HEK293 (cell line): ENCODE data around the gene MAPKAP1.

Experiments
- CTCF ChIA-PET: fragments of 350-600 bp; formaldehyde crosslinking; extraction: SDS; loops from one replicate; lab custom pipeline; 2021; ENCODE audit warnings: antibody characterized with exemption; lab: Yijun Ruan, JAX
- POLR2A ChIA-PET: fragments of 300-600 bp; formaldehyde crosslinking; extraction: SDS; loops from one replicate; lab custom pipeline; 2020; ENCODE audit warnings: antibody characterized with exemption, inconsistent platforms; lab: Yijun Ruan, JAX
- H3K27ac ChIP-seq: fragments of 200-500 bp; sonication (Bioruptor generic); 2 replicates; pipeline ENCODE4 v1.5.1; 2014; ENCODE audit warnings: low read depth, low read length, control low read depth, inconsistent platforms; ENCODE audit errors: extremely low read depth
- H3K36me3 ChIP-seq, 2 experiments: fragments of 200-500 bp in 1 of 2; sonication (Bioruptor generic) in 1 of 2; 1 replicate in 1 of 2; 2 replicates in 1 of 2; pipeline ENCODE4 v1.5.1; 2014 to 2017; ENCODE audit warnings: inconsistent platforms in 2 of 2, low read length in 2 of 2; ENCODE audit not compliant: control insufficient read depth in 2 of 2, insufficient read depth in 1 of 2
- H3K4me1 ChIP-seq: fragments of 200-500 bp; sonication (Bioruptor generic); 2 replicates; pipeline ENCODE4 v1.5.1; 2014; ENCODE audit warnings: mild to moderate bottlenecking, low read length, inconsistent platforms; ENCODE audit not compliant: control insufficient read depth, insufficient read depth
- H3K4me3 ChIP-seq: 2 replicates; pipeline ENCODE4 v1.5.1; 2011; ENCODE audit warnings: low read depth, mild to moderate bottlenecking, control low read depth, low read length, moderate library complexity
- H3K9me3 ChIP-seq: fragments of 200-500 bp; sonication (Bioruptor generic); 2 replicates; pipeline ENCODE4 v1.5.1; 2014; ENCODE audit warnings: low read depth, low read length, inconsistent platforms; ENCODE audit not compliant: control insufficient read depth, insufficient read depth
- FEZF1 ChIP-seq: fragments of 450-650 bp; formaldehyde crosslinking; IDR thresholded peaks from 2 replicates; pipeline ENCODE4 v1.5.1; 2016; ENCODE audit warnings: missing biosample characterization, missing genetic modification characterization
- GLIS2 ChIP-seq: fragments of 450-650 bp; formaldehyde crosslinking; IDR thresholded peaks from 2 replicates; pipeline ENCODE4 v1.5.1; 2016; ENCODE audit warnings: missing biosample characterization, missing genetic modification characterization
- KLF16 ChIP-seq: fragments of 450-650 bp; formaldehyde crosslinking; IDR thresholded peaks from 2 replicates; pipeline ENCODE4 v1.5.1; 2017; ENCODE audit warnings: missing biosample characterization, missing genetic modification characterization
- KLF8 ChIP-seq: fragments of 450-650 bp; formaldehyde crosslinking; IDR thresholded peaks from 2 replicates; pipeline ENCODE4 v1.5.1; 2016; ENCODE audit warnings: missing biosample characterization, missing genetic modification characterization
- SALL2 ChIP-seq: fragments of 450-650 bp; formaldehyde crosslinking; IDR thresholded peaks from 2 replicates; pipeline ENCODE4 v1.5.0; 2017; ENCODE audit warnings: missing biosample characterization, mild to moderate bottlenecking, missing genetic modification characterization, borderline replicate concordance
- SETDB1 ChIP-seq: IDR thresholded peaks from one replicate; pipeline ENCODE4 v1.6.1; 2017; ENCODE audit warnings: mild to moderate bottlenecking, low read length, moderate library complexity, mixed read lengths; ENCODE audit not compliant: insufficient read length
- YY1 ChIP-seq: fragments of 450-650 bp; formaldehyde crosslinking; IDR thresholded peaks from 2 replicates; pipeline ENCODE4 v1.5.1; 2018; ENCODE audit warnings: missing biosample characterization, missing genetic modification characterization
- ZFHX2 ChIP-seq: fragments of 450-650 bp; formaldehyde crosslinking; conservative IDR thresholded peaks from 2 replicates; pipeline ENCODE4 v1.5.1; 2016; ENCODE audit warnings: missing biosample characterization, missing genetic modification characterization
- ZNF140 ChIP-seq: fragments of 450-650 bp; formaldehyde crosslinking; IDR thresholded peaks from 2 replicates; pipeline ENCODE4 v1.5.1; 2016; ENCODE audit warnings: missing biosample characterization, missing genetic modification characterization
- ZNF157 ChIP-seq: fragments of 450-650 bp; formaldehyde crosslinking; IDR thresholded peaks from 2 replicates; pipeline ENCODE4 v1.5.1; 2016; ENCODE audit warnings: missing biosample characterization, missing genetic modification characterization
- ZNF16 ChIP-seq: fragments of 450-650 bp; formaldehyde crosslinking; IDR thresholded peaks from 2 replicates; pipeline ENCODE4 v1.5.1; 2016; ENCODE audit warnings: low read depth, missing biosample characterization, missing genetic modification characterization
- ZNF23 ChIP-seq: fragments of 450-650 bp; formaldehyde crosslinking; IDR thresholded peaks from 2 replicates; pipeline ENCODE4 v1.5.1; 2016; ENCODE audit warnings: missing biosample characterization, missing genetic modification characterization, borderline replicate concordance
- ZNF37A ChIP-seq: fragments of 450-650 bp; IDR thresholded peaks from 2 replicates; pipeline ENCODE4 v1.5.1; 2018; ENCODE audit warnings: missing biosample characterization, missing genetic modification characterization
- ZNF560 ChIP-seq: fragments of 450-650 bp; formaldehyde crosslinking; IDR thresholded peaks from 2 replicates; pipeline ENCODE4 v1.5.1; 2017; ENCODE audit warnings: missing biosample characterization, missing genetic modification characterization, borderline replicate concordance
- ZNF561 ChIP-seq: fragments of 450-650 bp; IDR thresholded peaks from 2 replicates; pipeline ENCODE4 v1.5.1; 2018; ENCODE audit warnings: missing biosample characterization, missing genetic modification characterization, borderline replicate concordance
- ZNF664 ChIP-seq: fragments of 450-650 bp; formaldehyde crosslinking; IDR thresholded peaks from 2 replicates; pipeline ENCODE4 v1.5.1; 2016; ENCODE audit warnings: missing biosample characterization, missing genetic modification characterization
- ZNF76 ChIP-seq: fragments of 450-650 bp; formaldehyde crosslinking; IDR thresholded peaks from 2 replicates; pipeline ENCODE4; 2016; ENCODE audit warnings: low read depth, missing biosample characterization, missing genetic modification characterization, borderline replicate concordance
- TF ChIP-seq, protein P1 (sequence below): fragments of 450-650 bp; formaldehyde crosslinking; IDR thresholded peaks from 2 replicates; pipeline ENCODE4 v1.5.1; 2016; ENCODE audit warnings: missing biosample characterization, missing genetic modification characterization, low read depth
- TF ChIP-seq, protein P2 (sequence below): fragments of 450-650 bp; formaldehyde crosslinking; conservative IDR thresholded peaks from 2 replicates; pipeline ENCODE4 v1.5.1; 2016; ENCODE audit warnings: low read depth, missing biosample characterization, missing genetic modification characterization
- TF ChIP-seq, protein P3 (sequence below): fragments of 450-650 bp; formaldehyde crosslinking; conservative IDR thresholded peaks from 2 replicates; pipeline ENCODE4 v1.5.1; 2016; ENCODE audit warnings: low read depth, missing biosample characterization, missing genetic modification characterization
- TF ChIP-seq, protein P4 (sequence below): fragments of 450-650 bp; formaldehyde crosslinking; IDR thresholded peaks from 2 replicates; pipeline ENCODE4 v1.5.1; 2016; ENCODE audit warnings: missing biosample characterization, missing genetic modification characterization
- TF ChIP-seq, protein P5 (sequence below): fragments of 450-650 bp; formaldehyde crosslinking; IDR thresholded peaks from 2 replicates; pipeline ENCODE4 v1.5.1; 2017; ENCODE audit warnings: missing biosample characterization, missing genetic modification characterization

MAPKAP1 gene

DNA sequence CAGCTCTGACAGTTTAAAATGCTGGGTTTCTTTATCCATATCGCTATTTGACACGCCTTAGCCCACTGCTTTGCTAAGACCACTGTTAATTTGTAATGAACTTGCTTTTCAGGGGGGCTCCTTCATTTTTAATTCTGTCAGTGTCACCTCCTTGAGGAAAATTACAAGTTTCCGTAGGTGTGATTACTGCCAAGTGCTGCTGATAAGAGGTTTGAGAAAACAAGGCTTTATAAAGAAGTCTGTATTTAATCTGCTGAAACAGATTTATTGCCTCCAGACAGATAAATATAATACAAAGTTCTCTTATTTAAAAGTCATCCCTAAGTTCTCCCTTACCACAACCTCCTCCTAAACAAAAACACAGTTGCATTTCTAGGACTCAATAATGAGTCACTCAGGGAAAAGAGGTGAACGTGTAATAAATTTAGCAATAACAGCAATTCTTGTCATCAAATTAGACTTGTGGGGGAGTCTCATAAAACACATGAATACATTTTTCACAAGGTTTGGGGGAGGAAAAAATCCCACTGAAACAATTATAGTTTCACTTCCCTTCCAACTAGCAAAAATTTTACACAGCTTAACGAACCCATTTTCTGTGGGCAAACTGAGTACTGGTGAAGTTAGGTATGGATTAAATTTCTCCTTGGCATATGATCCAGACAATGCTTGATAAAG lies 72.8 kb downstream of the MAPKAP1 start:
- no peak overlapping the region for H3K27ac ChIP-seq
- H3K4me3 ChIP-seq: no peak overlapping the region
- H3K9me3 ChIP-seq: no peaks in the 10 kb centered on the region
- H3K4me1 ChIP-seq: peaks cover 16% of the 10 kb centered on the region
- POLR2A ChIA-PET: no interaction called here
- CTCF ChIA-PET: interaction anchor here (1.8 kb wide), 1 partner anchor 226 kb away, joined by 5 read pairs; no protein-coding TSS in a partner anchor
- no peaks in the 10 kb centered on the region for H3K36me3 ChIP-seq
- TF ChIP-seq, protein P1, sequence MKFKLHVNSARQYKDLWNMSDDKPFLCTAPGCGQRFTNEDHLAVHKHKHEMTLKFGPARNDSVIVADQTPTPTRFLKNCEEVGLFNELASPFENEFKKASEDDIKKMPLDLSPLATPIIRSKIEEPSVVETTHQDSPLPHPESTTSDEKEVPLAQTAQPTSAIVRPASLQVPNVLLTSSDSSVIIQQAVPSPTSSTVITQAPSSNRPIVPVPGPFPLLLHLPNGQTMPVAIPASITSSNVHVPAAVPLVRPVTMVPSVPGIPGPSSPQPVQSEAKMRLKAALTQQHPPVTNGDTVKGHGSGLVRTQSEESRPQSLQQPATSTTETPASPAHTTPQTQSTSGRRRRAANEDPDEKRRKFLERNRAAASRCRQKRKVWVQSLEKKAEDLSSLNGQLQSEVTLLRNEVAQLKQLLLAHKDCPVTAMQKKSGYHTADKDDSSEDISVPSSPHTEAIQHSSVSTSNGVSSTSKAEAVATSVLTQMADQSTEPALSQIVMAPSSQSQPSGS (tag by site-specific recombination): no peak
- no peak for TF ChIP-seq SALL2 (tag by site-specific recombination)
- TF ChIP-seq YY1: no peak
- TF ChIP-seq, protein P2, sequence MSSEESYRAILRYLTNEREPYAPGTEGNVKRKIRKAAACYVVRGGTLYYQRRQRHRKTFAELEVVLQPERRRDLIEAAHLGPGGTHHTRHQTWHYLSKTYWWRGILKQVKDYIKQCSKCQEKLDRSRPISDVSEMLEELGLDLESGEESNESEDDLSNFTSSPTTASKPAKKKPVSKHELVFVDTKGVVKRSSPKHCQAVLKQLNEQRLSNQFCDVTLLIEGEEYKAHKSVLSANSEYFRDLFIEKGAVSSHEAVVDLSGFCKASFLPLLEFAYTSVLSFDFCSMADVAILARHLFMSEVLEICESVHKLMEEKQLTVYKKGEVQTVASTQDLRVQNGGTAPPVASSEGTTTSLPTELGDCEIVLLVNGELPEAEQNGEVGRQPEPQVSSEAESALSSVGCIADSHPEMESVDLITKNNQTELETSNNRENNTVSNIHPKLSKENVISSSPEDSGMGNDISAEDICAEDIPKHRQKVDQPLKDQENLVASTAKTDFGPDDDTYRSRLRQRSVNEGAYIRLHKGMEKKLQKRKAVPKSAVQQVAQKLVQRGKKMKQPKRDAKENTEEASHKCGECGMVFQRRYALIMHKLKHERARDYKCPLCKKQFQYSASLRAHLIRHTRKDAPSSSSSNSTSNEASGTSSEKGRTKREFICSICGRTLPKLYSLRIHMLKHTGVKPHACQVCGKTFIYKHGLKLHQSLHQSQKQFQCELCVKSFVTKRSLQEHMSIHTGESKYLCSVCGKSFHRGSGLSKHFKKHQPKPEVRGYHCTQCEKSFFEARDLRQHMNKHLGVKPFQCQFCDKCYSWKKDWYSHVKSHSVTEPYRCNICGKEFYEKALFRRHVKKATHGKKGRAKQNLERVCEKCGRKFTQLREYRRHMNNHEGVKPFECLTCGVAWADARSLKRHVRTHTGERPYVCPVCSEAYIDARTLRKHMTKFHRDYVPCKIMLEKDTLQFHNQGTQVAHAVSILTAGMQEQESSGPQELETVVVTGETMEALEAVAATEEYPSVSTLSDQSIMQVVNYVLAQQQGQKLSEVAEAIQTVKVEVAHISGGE (tag by site-specific recombination): no peak
- TF ChIP-seq KLF8 (tag by site-specific recombination): no peak
- TF ChIP-seq, protein P3, sequence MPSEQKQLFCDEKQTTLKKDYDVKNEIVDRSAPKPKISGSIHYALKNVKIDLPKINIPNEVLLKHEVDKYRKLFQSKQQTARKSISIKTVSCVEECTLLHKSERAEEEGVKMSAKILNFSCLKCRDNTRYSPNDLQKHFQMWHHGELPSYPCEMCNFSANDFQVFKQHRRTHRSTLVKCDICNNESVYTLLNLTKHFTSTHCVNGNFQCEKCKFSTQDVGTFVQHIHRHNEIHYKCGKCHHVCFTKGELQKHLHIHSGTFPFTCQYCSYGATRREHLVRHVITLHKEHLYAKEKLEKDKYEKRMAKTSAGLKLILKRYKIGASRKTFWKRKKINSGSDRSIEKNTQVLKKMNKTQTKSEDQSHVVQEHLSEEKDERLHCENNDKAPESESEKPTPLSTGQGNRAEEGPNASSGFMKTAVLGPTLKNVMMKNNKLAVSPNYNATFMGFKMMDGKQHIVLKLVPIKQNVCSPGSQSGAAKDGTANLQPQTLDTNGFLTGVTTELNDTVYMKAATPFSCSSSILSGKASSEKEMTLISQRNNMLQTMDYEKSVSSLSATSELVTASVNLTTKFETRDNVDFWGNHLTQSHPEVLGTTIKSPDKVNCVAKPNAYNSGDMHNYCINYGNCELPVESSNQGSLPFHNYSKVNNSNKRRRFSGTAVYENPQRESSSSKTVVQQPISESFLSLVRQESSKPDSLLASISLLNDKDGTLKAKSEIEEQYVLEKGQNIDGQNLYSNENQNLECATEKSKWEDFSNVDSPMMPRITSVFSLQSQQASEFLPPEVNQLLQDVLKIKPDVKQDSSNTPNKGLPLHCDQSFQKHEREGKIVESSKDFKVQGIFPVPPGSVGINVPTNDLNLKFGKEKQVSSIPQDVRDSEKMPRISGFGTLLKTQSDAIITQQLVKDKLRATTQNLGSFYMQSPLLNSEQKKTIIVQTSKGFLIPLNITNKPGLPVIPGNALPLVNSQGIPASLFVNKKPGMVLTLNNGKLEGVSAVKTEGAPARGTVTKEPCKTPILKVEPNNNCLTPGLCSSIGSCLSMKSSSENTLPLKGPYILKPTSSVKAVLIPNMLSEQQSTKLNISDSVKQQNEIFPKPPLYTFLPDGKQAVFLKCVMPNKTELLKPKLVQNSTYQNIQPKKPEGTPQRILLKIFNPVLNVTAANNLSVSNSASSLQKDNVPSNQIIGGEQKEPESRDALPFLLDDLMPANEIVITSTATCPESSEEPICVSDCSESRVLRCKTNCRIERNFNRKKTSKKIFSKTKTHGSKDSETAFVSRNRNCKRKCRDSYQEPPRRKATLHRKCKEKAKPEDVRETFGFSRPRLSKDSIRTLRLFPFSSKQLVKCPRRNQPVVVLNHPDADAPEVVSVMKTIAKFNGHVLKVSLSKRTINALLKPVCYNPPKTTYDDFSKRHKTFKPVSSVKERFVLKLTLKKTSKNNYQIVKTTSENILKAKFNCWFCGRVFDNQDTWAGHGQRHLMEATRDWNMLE: no peak
- no peak for TF ChIP-seq ZNF140 (tag by site-specific recombination)
- no peak for TF ChIP-seq ZNF23
- no peak for TF ChIP-seq SETDB1
- TF ChIP-seq GLIS2: no peak
- TF ChIP-seq ZNF76 (tag by site-specific recombination): no peak
- no peak for TF ChIP-seq ZNF37A (tag by site-specific recombination)
- TF ChIP-seq FEZF1 (tag by site-specific recombination): peak; percentile 43; the same call in 1 of the 2 replicates
- TF ChIP-seq ZNF16: no peak
- TF ChIP-seq, protein P4, sequence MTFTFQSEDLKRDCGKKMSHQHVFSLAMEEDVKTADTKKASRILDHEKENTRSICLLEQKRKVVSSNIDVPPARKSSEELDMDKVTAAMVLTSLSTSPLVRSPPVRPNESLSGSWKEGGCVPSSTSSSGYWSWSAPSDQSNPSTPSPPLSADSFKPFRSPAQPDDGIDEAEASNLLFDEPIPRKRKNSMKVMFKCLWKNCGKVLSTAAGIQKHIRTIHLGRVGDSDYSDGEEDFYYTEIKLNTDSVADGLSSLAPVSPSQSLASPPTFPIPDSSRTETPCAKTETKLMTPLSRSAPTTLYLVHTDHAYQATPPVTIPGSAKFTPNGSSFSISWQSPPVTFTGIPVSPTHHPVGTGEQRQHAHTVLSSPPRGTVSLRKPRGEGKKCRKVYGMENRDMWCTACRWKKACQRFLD (tag by site-specific recombination): no peak
- TF ChIP-seq ZNF560 (tag by site-specific recombination): no peak
- TF ChIP-seq KLF16: no peak
- TF ChIP-seq ZNF664 (tag by site-specific recombination): peak; percentile 53; the same call in 1 of the 2 replicates
- peak; percentile 63 for TF ChIP-seq ZFHX2
- TF ChIP-seq ZNF157 (tag by site-specific recombination): no peak
- TF ChIP-seq ZNF561 (tag by site-specific recombination): no peak
- TF ChIP-seq, protein P5, sequence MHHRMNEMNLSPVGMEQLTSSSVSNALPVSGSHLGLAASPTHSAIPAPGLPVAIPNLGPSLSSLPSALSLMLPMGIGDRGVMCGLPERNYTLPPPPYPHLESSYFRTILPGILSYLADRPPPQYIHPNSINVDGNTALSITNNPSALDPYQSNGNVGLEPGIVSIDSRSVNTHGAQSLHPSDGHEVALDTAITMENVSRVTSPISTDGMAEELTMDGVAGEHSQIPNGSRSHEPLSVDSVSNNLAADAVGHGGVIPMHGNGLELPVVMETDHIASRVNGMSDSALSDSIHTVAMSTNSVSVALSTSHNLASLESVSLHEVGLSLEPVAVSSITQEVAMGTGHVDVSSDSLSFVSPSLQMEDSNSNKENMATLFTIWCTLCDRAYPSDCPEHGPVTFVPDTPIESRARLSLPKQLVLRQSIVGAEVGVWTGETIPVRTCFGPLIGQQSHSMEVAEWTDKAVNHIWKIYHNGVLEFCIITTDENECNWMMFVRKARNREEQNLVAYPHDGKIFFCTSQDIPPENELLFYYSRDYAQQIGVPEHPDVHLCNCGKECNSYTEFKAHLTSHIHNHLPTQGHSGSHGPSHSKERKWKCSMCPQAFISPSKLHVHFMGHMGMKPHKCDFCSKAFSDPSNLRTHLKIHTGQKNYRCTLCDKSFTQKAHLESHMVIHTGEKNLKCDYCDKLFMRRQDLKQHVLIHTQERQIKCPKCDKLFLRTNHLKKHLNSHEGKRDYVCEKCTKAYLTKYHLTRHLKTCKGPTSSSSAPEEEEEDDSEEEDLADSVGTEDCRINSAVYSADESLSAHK: no peak
